Measurements from ENCODE around the gene PYCARD. TPM values are rescaled to one million over a fixed set of nuclear protein-coding genes. Genes with fewer than 3 reads are reported as not detected.
"Not testable (repeated sequence)": the region's sequence is repeated elsewhere in the genome, so short reads cannot be mapped to it uniquely, and the experiment has no call there.

PYCARD gene
- total RNA-seq = 100 to 1,000 TPM in 2 of 4 donors, 10 to 100 TPM in 2; 33.3 to 128 (median 90.6) TPM

DNA sequence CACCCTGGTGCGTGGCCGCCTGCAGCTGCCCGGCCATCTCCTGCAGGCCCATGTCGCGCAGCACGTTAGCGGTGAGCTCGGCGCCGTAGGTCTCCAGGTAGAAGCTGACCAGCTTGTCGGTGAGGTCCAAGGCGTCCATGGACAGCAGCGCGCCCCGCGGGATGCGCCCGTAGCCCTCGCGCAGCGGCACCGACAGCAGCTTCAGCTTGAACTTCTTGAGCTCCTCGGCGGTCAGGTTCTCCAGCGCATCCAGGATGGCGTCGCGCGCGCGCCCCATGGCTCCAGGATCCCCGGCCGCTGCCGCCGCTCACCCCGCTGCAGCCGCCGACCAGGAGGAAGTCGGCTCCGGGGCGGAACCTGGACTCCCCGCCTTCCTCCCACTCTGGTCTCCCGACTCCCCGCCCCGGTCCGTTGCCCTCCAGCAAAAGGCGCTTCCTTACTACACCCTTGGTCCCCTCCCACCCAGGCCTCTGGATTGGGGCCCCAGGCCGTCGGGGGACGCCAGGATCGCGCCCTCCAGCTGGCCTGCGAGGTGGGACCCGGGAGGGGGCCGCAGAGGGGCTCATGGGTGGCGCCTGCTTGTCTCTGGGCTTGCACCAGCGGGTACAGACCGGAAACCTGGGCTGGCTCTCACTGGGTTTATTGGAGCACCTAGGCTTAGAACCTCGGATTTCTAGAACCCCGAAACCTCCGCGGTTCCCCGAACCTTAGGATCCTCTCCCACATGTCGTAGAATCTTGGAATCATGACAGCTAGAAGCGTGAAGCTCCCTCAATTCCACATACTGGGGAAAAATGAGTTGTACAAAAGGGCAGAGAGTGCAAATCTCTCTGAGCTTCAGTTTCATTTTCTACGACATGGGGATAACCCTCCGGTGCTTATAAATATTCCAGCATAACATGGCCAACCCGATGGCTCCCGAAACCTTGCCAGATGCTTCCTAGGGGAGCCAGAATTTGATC, at the start of gene PYCARD:
Gene PYCARD, minus strand, starts transcription at position 347 of the 962 bp plus-strand sequence. Its CDS starts 70 bp downstream, at position 277.
- H3K9me3 ChIP-seq = no peaks in the 10 kb centered on the region
- TF ChIP-seq, protein P1, sequence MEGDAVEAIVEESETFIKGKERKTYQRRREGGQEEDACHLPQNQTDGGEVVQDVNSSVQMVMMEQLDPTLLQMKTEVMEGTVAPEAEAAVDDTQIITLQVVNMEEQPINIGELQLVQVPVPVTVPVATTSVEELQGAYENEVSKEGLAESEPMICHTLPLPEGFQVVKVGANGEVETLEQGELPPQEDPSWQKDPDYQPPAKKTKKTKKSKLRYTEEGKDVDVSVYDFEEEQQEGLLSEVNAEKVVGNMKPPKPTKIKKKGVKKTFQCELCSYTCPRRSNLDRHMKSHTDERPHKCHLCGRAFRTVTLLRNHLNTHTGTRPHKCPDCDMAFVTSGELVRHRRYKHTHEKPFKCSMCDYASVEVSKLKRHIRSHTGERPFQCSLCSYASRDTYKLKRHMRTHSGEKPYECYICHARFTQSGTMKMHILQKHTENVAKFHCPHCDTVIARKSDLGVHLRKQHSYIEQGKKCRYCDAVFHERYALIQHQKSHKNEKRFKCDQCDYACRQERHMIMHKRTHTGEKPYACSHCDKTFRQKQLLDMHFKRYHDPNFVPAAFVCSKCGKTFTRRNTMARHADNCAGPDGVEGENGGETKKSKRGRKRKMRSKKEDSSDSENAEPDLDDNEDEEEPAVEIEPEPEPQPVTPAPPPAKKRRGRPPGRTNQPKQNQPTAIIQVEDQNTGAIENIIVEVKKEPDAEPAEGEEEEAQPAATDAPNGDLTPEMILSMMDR (IDR thresholded peaks at IDR 0.05) = no peak
- TF ChIP-seq POLR2A (IDR thresholded peaks at IDR 0.05) = peak; percentile 56
- peak; percentile 25 to 63 (median 60) for TF ChIP-seq POLR2AphosphoS5 (IDR thresholded peaks at IDR 0.05)
- TF ChIP-seq EP300 (IDR thresholded peaks at IDR 0.05; ENCODE audit: low read depth) = no peak
- WGBS, 2 donors (ENCODE audit: low coverage in 1 of 2) = 4 to 19% methylated on average over 6 to 66 of the region's 69 CpGs
- peak within 1 kb of the TSS; percentile 80 to 90 (median 87) for H3K27ac ChIP-seq
- H3K36me3 ChIP-seq = no peaks in the 10 kb centered on the region
- H3K27me3 ChIP-seq = no peaks in the 10 kb centered on the region
- DNase-seq = peak; percentile 82
- in situ Hi-C loops (cut with MboI; ENCODE audit: low pct_ligation_motif_present in 1 of 4, low pct_unique_long_range_greater_than_20kb in 1 of 4, low sequenced_read_pairs in 3 of 4) (no loop called here), intact Hi-C loops (cut with DNase I; ENCODE audit: low total_unique reads) (no loop called here)
- peaks cover 15 to 33% (median 22%) of the 10 kb centered on the region in 4 donors for H3K4me1 ChIP-seq
- H3K4me3 ChIP-seq = peak within 1 kb of the TSS; percentile 56 to 75 (median 64)

DNA sequence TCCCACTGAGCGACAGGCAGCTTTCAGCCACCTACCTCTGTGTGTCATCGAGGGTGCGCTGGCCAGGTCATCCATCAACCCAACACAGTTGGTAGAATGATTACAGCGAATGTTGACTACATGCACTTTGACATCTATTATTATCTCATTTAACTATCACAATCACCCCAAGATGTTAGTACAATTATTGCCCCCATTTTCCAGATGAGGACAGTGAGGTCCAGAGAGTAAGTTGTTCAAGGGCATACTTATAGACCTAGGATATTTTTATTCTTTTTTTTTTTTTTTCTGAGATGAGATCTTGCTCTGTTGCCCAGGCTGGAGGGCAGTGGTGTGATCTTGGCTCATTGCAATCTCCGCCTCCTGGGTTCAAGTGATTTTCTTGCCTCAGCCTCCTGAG, 48.9 kb upstream of the PYCARD start:
- Histone ChIP-seq H3K9me3 (no peaks in the 10 kb centered on the region), H3K27me3 (peaks cover 6% of the 10 kb centered on the region), H3K36me3 (no peaks in the 10 kb centered on the region), H3K4me3 (no peak overlapping the region), H3K4me1 (no peaks in the 10 kb centered on the region), H3K27ac (no peak overlapping the region)
- DNase-seq = no peak
- TF ChIP-seq EP300 (IDR thresholded peaks at IDR 0.05; ENCODE audit: low read depth) = no peak
- TF ChIP-seq POLR2AphosphoS5 (IDR thresholded peaks at IDR 0.05) = no peak
- TF ChIP-seq POLR2A (IDR thresholded peaks at IDR 0.05) = no peak
- TF ChIP-seq, protein P1 (IDR thresholded peaks at IDR 0.05) = no peak
- intact Hi-C loops (cut with DNase I; ENCODE audit: low total_unique reads) (no loop called here), in situ Hi-C loops (cut with MboI; ENCODE audit: low pct_ligation_motif_present in 1 of 4, low pct_unique_long_range_greater_than_20kb in 1 of 4, low sequenced_read_pairs in 3 of 4) (no loop called here)
- WGBS, 2 donors (ENCODE audit: low coverage in 1 of 2) = 95 to 100% methylated on average over 2 to 5 of the region's 5 CpGs

DNA sequence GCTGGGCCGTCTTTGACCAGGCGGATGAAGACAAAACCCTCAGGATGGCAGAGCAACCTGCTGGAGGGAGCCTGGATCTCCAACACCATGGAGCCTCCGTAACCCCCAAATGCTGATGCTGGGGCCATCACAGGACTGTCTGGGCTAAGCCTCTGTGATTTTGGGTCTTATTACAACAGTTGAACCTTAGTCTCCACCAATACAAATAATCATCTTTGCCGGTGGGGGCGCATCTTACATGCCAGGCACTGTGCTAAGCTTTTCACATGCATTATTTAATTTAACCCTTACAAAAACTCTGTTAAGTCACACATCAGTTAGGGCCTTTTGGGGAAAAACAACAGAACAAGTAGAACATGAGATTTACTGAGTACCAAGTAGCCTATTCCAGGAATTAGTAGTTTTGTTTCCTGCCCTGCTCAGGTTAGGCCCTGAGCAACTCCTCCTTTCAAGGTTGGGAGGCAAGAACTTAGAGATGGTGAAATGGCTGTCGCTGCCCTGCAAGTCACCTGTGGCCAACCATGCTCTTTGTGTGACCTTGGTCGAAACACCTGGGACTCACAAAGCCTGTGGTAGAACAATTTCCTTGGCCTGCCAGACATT, 48.3 kb upstream of the PYCARD start:
- TF ChIP-seq POLR2A (IDR thresholded peaks at IDR 0.05) = no peak
- no peak for TF ChIP-seq POLR2AphosphoS5 (IDR thresholded peaks at IDR 0.05)
- DNase-seq = no peak
- Histone ChIP-seq H3K4me3 (no peak overlapping the region), H3K27ac (no peak overlapping the region), H3K9me3 (no peaks in the 10 kb centered on the region), H3K4me1 (no peaks in the 10 kb centered on the region), H3K36me3 (no peaks in the 10 kb centered on the region), H3K27me3 (peaks cover 9% of the 10 kb centered on the region)
- in situ Hi-C loops (cut with MboI; ENCODE audit: low pct_ligation_motif_present in 1 of 4, low pct_unique_long_range_greater_than_20kb in 1 of 4, low sequenced_read_pairs in 3 of 4) = no loop called here
- WGBS, 2 donors (ENCODE audit: low coverage in 1 of 2) = 96% methylated on average over 7 of the region's 7 CpGs; no CpG with 5 or more reads in 1 of the 2 donors
- intact Hi-C loops (cut with DNase I; ENCODE audit: low total_unique reads) = loop anchor here (1.0 kb wide), 1 partner anchor 11 kb away; no protein-coding TSS in a partner anchor

DNA sequence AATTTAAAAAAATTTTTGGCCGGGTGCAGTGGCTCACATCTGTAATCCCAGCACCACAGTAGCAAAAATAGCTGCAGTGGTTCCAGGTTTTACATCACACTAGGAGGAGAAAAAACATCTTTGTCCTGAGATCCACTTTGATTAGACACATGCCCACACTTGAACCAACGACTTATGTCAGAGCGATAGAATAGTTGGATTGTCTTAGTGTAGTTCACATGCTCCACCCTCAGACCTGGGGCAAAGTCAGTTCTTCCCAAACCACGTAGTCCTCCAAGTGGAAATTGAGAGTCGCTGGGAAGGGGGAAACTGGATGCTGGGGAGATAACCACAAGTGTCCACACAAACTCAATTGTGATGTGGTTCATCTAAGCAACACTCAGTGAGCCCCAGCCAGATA, 45.8 kb upstream of the PYCARD start:
- Histone ChIP-seq H3K27ac (no peak overlapping the region), H3K36me3 (no peaks in the 10 kb centered on the region), H3K4me1 (no peaks in the 10 kb centered on the region), H3K4me3 (no peak overlapping the region), H3K27me3 (peaks cover 9% of the 10 kb centered on the region), H3K9me3 (no peaks in the 10 kb centered on the region)
- 77 to 82% methylated on average over 3 to 5 of the region's 5 CpGs for WGBS, 2 donors (ENCODE audit: low coverage in 1 of 2)
- TF ChIP-seq EP300 (IDR thresholded peaks at IDR 0.05; ENCODE audit: low read depth) = no peak
- no peak for TF ChIP-seq POLR2A (IDR thresholded peaks at IDR 0.05)
- in situ Hi-C loops (cut with MboI; ENCODE audit: low pct_ligation_motif_present in 1 of 4, low pct_unique_long_range_greater_than_20kb in 1 of 4, low sequenced_read_pairs in 3 of 4) (no loop called here), intact Hi-C loops (cut with DNase I; ENCODE audit: low total_unique reads) (no loop called here)
- no peak for DNase-seq

DNA sequence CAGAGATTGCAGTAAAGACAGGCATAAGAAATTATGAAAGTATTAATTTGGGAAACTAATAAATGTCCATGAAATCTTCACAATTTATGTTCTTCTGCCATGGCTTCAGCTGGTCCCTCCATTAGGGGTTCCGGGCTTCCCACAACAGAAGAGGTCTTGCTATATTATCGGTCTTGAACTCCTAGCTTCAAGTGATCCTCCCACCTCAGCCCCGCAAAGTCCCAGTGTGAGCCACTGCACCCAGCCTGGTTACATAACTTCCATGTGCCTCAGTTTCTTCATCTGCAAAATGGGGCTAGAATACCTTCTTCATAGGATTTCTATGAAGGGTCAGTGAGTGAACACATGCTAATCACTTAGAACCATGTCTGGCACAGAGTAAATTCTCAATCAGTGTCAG, 43.7 kb upstream of the PYCARD start:
- in situ Hi-C loops (cut with MboI; ENCODE audit: low pct_ligation_motif_present in 1 of 4, low pct_unique_long_range_greater_than_20kb in 1 of 4, low sequenced_read_pairs in 3 of 4) (no loop called here), intact Hi-C loops (cut with DNase I; ENCODE audit: low total_unique reads) (no loop called here)
- Histone ChIP-seq H3K36me3 (no peaks in the 10 kb centered on the region), H3K4me1 (no peaks in the 10 kb centered on the region), H3K27me3 (peaks cover 13% of the 10 kb centered on the region), H3K9me3 (no peaks in the 10 kb centered on the region), H3K27ac (no peak overlapping the region), H3K4me3 (no peak overlapping the region)
- DNase-seq = no peak
- TF ChIP-seq, protein P1 (IDR thresholded peaks at IDR 0.05) = no peak
- TF ChIP-seq EP300 (IDR thresholded peaks at IDR 0.05; ENCODE audit: low read depth) (no peak), POLR2AphosphoS5 (IDR thresholded peaks at IDR 0.05) (no peak), POLR2A (IDR thresholded peaks at IDR 0.05) (no peak)
- WGBS, 2 donors (ENCODE audit: low coverage in 1 of 2) = 93 to 95% methylated on average over 3 of the region's 3 CpGs

DNA sequence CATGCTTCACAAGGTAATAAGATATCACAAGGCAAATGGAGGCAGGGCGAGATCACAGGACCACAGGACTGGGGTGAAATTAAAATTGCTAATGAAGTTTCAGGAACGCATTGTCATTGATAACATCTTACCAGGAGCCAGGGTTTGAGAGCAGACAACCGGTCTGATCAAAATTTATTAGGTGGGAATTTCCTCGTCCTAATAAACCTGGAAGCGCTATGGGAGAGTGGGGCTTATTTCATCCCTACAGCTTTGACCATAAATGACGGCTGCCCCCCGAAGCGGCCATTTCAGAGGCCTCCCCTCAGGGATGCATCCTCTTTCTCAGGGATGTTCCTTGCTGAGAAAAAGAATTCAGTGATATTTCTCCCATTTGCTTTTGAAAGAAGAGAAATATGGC, 43.0 kb upstream of the PYCARD start:
- 41 to 74% methylated on average over 4 to 8 of the region's 8 CpGs for WGBS, 2 donors (ENCODE audit: low coverage in 1 of 2)
- in situ Hi-C loops (cut with MboI; ENCODE audit: low pct_ligation_motif_present in 1 of 4, low pct_unique_long_range_greater_than_20kb in 1 of 4, low sequenced_read_pairs in 3 of 4); H3K27ac ChIP-seq; H3K36me3 ChIP-seq; H3K4me3 ChIP-seq; DNase-seq; H3K9me3 ChIP-seq; intact Hi-C loops (cut with DNase I; ENCODE audit: low total_unique reads); H3K4me1 ChIP-seq: not testable (repeated sequence)
- H3K27me3 ChIP-seq = peaks cover 13% of the 10 kb centered on the region

Measured in transverse colon (tissue), 4 donors.